COLO829 (cell line): ENCODE measurements around the gene PPP4R2.
A peak's percentile ranks its signal among the peaks of the same experiment; 100 is the strongest.

Experiments
- DNase-seq: peaks from one replicate; pipeline ENCODE4 v3.0.0; 2012; ENCODE audit warnings: low spot score

Gene PPP4R2

GRCh38 chr3:73070675-73071575 lies 74.3 kb downstream of the PPP4R2 start:
- peak; percentile 56 for DNase-seq

- DNase-seq: no peak
Measured at GRCh38 chr3:73071952-73072351, 75.3 kb downstream of the PPP4R2 start.

- no peak for DNase-seq
Measured at GRCh38 chr3:73072634-73073033, 76.0 kb downstream of the PPP4R2 start.

GRCh38 chr3:73073091-73073707 lies 76.6 kb downstream of the PPP4R2 start:
- no peak for DNase-seq

GRCh38 chr3:73074781-73075180 lies 78.2 kb downstream of the PPP4R2 start:
- no peak for DNase-seq

GRCh38 chr3:73080216-73080966 lies 83.8 kb downstream of the PPP4R2 start:
- DNase-seq: no peak

- DNase-seq: no peak
Measured at GRCh38 chr3:73081140-73081539, 84.5 kb downstream of the PPP4R2 start.

- no peak for DNase-seq
Measured at GRCh38 chr3:73084170-73084569, 87.6 kb downstream of the PPP4R2 start.

- DNase-seq: peak; percentile 72
Measured at GRCh38 chr3:73086071-73086494, 89.5 kb downstream of the PPP4R2 start.

- DNase-seq: peak; percentile 77
Measured at GRCh38 chr3:73094129-73094528, 97.5 kb downstream of the PPP4R2 start.

GRCh38 chr3:73094951-73095350 lies 98.3 kb downstream of the PPP4R2 start:
- DNase-seq: peak; percentile 61

- DNase-seq: no peak
Measured at GRCh38 chr3:73096169-73096568, 99.6 kb downstream of the PPP4R2 start.

GRCh38 chr3:73098026-73098425 lies 101.4 kb downstream of the PPP4R2 start:
- DNase-seq: no peak

- no peak for DNase-seq
Measured at GRCh38 chr3:73098873-73099272, 102.3 kb downstream of the PPP4R2 start.

GRCh38 chr3:73100741-73101559 lies 104.3 kb downstream of the PPP4R2 start:
- peak; percentile 96 for DNase-seq

- no peak for DNase-seq
Measured at GRCh38 chr3:73101881-73102280, 105.3 kb downstream of the PPP4R2 start.

- DNase-seq: no peak
Measured at GRCh38 chr3:73107215-73107614, 110.6 kb downstream of the PPP4R2 start.

GRCh38 chr3:73107676-73108187 lies 111.1 kb downstream of the PPP4R2 start:
- DNase-seq: no peak

- DNase-seq: no peak
Measured at GRCh38 chr3:73108750-73109149, 112.1 kb downstream of the PPP4R2 start.

- no peak for DNase-seq
Measured at GRCh38 chr3:73110530-73110929, 113.9 kb downstream of the PPP4R2 start.

- no peak for DNase-seq
Measured at GRCh38 chr3:73114711-73115110, 118.1 kb downstream of the PPP4R2 start.

- DNase-seq: no peak
Measured at GRCh38 chr3:73115806-73116205, 119.2 kb downstream of the PPP4R2 start.
